Tibial nerve (tissue), 4 donors: Measurements from ENCODE around the gene RPS6KL1. TPM values are rescaled to one million over a fixed set of nuclear protein-coding genes. Genes with fewer than 3 reads are reported as not detected.

Source experiments
- DNase-seq, 2 donors: peaks; one replicate each; pipeline ENCODE4 v3.0.0-alpha.2; 2019; ENCODE audit warnings: low spot score in 2 of 2
- H3K27ac ChIP-seq, 4 donors: fragments of 200-600 bp; sonication (generic) in 3 of 4; one replicate each; pipeline ENCODE4 v1.5.1; 2017 to 2019; ENCODE audit warnings: mild to moderate bottlenecking in 1 of 4
- H3K27me3 ChIP-seq, 2 donors: fragments of 200-600 bp; sonication (generic) in 1 of 2; one replicate each; pipeline versions ENCODE4 v1.5.1 to v1.6.0; 2017 to 2019
- H3K36me3 ChIP-seq, 3 donors: fragments of 200-600 bp; sonication (generic); one replicate each; pipeline ENCODE4 v1.5.1; 2018 to 2019
- H3K4me1 ChIP-seq, 4 donors: fragments of 200-600 bp; sonication (generic) in 3 of 4; one replicate each; pipeline ENCODE4 v1.5.1; 2017 to 2019
- H3K4me3 ChIP-seq, 4 donors: fragments of 200-600 bp; sonication (generic) in 3 of 4; one replicate each; pipeline ENCODE4 v1.5.1; 2017 to 2019; ENCODE audit warnings: mild to moderate bottlenecking in 1 of 4, moderate library complexity in 1 of 4
- H3K9me3 ChIP-seq, 4 donors: fragments of 200-600 bp; sonication (generic) in 3 of 4; one replicate each; pipeline ENCODE4 v1.5.1; 2017 to 2019
- CTCF ChIP-seq, 5 experiments: fragments of 200-600 bp in 3 of 5; fragments of 450-650 bp in 2 of 5; sonication (generic) in 3 of 5; IDR thresholded peaks; one replicate each; pipeline ENCODE4 v1.5.1; 2016 to 2019; ENCODE audit warnings: antibody characterized with exemption in 5 of 5, mild to moderate bottlenecking in 3 of 5, moderate library complexity in 2 of 5
- EP300 ChIP-seq, 2 donors: sonication (generic); formaldehyde crosslinking; IDR thresholded peaks; one replicate each; pipeline ENCODE4 v1.6.1; 2017; ENCODE audit warnings: antibody characterized with exemption in 2 of 2, mild to moderate bottlenecking in 1 of 2
- POLR2A ChIP-seq, 2 donors: fragments of 450-650 bp; IDR thresholded peaks; one replicate each; pipeline ENCODE4 v1.6.1; 2017; ENCODE audit warnings: antibody characterized with exemption in 2 of 2, mild to moderate bottlenecking in 2 of 2, moderate library complexity in 2 of 2
- WGBS, 2 donors: methylation state at CpG; one replicate each; pipeline ENCODE4 v1.1.5; 2018; 5-methylcytosine and 5-hydroxymethylcytosine counted together
- total RNA-seq, 4 donors: library from RNA; depleted of rRNA; stranded (reverse); fragments of >200 nt; gene quantifications; one replicate each; pipeline ENCODE4 v1.1.0, GENCODE V29; 2016

The RPS6KL1 gene, protein sequence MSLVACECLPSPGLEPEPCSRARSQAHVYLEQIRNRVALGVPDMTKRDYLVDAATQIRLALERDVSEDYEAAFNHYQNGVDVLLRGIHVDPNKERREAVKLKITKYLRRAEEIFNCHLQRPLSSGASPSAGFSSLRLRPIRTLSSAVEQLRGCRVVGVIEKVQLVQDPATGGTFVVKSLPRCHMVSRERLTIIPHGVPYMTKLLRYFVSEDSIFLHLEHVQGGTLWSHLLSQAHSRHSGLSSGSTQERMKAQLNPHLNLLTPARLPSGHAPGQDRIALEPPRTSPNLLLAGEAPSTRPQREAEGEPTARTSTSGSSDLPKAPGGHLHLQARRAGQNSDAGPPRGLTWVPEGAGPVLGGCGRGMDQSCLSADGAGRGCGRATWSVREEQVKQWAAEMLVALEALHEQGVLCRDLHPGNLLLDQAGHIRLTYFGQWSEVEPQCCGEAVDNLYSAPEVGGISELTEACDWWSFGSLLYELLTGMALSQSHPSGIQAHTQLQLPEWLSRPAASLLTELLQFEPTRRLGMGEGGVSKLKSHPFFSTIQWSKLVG
- total RNA-seq: 10 to 100 TPM in 2 of 4 donors, 1 to 10 TPM in 2; 2.0 to 20.7 (median 7.7) TPM

DNA sequence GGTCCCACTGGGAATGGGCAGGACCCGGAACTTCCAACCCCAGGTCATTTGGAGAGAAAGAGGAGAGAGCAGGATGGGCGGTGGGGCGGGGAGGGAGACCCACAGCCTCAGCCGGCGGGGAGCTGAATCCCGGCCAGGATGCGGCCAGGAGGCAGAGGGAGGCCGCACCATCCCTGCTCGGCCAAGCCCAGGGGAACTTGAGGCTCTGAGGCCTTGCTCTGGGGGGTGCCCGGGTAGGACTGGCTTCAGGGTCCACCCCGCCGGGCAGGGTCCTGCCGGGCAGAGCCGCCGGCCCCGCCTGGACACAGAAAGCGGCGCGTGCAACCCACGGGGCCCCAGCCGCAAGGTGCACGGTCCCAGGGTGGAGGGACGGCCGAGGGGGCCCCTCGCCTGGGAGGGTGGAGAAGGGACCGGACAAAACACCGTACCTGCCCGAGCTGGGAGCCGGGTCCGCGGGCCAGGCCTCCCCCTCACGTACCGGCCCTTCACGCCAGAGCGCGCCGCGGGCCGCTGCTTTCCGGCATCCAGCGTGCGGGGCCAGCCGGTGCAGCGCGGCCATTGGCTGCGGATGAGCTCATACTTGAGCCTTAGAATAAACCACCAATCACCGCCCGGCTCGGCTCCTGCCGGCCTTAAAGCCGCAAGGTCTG is at the start of gene RPS6KL1:
RPS6KL1 (minus strand) TSS at position 509 of the 650 bp plus-strand sequence. CDS start 1,719 bp downstream, outside the sequence.
- TF ChIP-seq CTCF (IDR thresholded peaks at IDR 0.05) (no peak), EP300 (IDR thresholded peaks at IDR 0.05) (no peak), POLR2A (IDR thresholded peaks at IDR 0.05) (no peak)
- Histone ChIP-seq H3K36me3 (no peaks in the 10 kb centered on the region), H3K27me3 (no peaks in the 10 kb centered on the region), H3K9me3 (no peaks in the 10 kb centered on the region), H3K27ac (peak within 1 kb of the TSS in 3 of 4 donors; percentile 50 to 70 (median 63)), H3K4me3 (peak within 1 kb of the TSS; percentile 43 to 74 (median 60)), H3K4me1 (peaks cover 0 to 20% (median 10%) of the 10 kb centered on the region in 4 donors)
- DNase-seq: peak; percentile 52 to 59
- 3% methylated on average over 29 of the region's 51 CpGs; no CpG with 5 or more reads in 1 of the 2 donors for whole genome bisulfite sequencing, 2 donors

- WGBS, 2 donors: 74 to 76% methylated on average over 1 of the region's 1 CpG
- Histone ChIP-seq H3K27ac (no peak overlapping the region), H3K9me3 (no peaks in the 10 kb centered on the region), H3K36me3 (no peaks in the 10 kb centered on the region), H3K27me3 (no peaks in the 10 kb centered on the region), H3K4me1 (peaks cover 0 to 11% (median 2%) of the 10 kb centered on the region in 4 donors), H3K4me3 (no peak overlapping the region)
- DNase-seq: no peak
- TF ChIP-seq POLR2A (IDR thresholded peaks at IDR 0.05) (no peak), EP300 (IDR thresholded peaks at IDR 0.05) (no peak), CTCF (IDR thresholded peaks at IDR 0.05) (no peak)
These were observed 45.8 kb upstream of the RPS6KL1 start for GRCh38 chr14:74968811-74969210.

- H3K36me3 ChIP-seq: no peaks in the 10 kb centered on the region
- no peaks in the 10 kb centered on the region for H3K9me3 ChIP-seq
- H3K4me3 ChIP-seq: no peak overlapping the region
- no peak overlapping the region for H3K27ac ChIP-seq
- H3K27me3 ChIP-seq: no peaks in the 10 kb centered on the region
- DNase-seq: no peak
- TF ChIP-seq CTCF (IDR thresholded peaks at IDR 0.05) (no peak), POLR2A (IDR thresholded peaks at IDR 0.05) (no peak), EP300 (IDR thresholded peaks at IDR 0.05) (no peak)
- peaks cover 0 to 7% (median 0%) of the 10 kb centered on the region in 4 donors for H3K4me1 ChIP-seq
- 60 to 61% methylated on average over 5 of the region's 5 CpGs for WGBS, 2 donors
These were observed 42.6 kb upstream of the RPS6KL1 start for GRCh38 chr14:74965486-74966153.

GRCh38 chr14:74964787-74965485 is 41.9 kb upstream of the RPS6KL1 start:
- no peaks in the 10 kb centered on the region for H3K9me3 ChIP-seq
- TF ChIP-seq POLR2A (IDR thresholded peaks at IDR 0.05): no peak
- TF ChIP-seq CTCF (IDR thresholded peaks at IDR 0.05): no peak
- no peak for TF ChIP-seq EP300 (IDR thresholded peaks at IDR 0.05)
- no peaks in the 10 kb centered on the region for H3K27me3 ChIP-seq
- H3K4me3 ChIP-seq: no peak overlapping the region
- H3K4me1 ChIP-seq: peaks cover 0 to 7% (median 0%) of the 10 kb centered on the region in 4 donors
- 59 to 66% methylated on average over 4 of the region's 4 CpGs for WGBS, 2 donors
- H3K27ac ChIP-seq: no peak overlapping the region
- no peaks in the 10 kb centered on the region for H3K36me3 ChIP-seq
- no peak for DNase-seq
